ENCODE data around the gene FAM98C.
"Not testable (repeated sequence)": the region's sequence is repeated elsewhere in the genome, so short reads cannot be mapped to it uniquely, and the experiment has no call there.

Gene FAM98C

DNA sequence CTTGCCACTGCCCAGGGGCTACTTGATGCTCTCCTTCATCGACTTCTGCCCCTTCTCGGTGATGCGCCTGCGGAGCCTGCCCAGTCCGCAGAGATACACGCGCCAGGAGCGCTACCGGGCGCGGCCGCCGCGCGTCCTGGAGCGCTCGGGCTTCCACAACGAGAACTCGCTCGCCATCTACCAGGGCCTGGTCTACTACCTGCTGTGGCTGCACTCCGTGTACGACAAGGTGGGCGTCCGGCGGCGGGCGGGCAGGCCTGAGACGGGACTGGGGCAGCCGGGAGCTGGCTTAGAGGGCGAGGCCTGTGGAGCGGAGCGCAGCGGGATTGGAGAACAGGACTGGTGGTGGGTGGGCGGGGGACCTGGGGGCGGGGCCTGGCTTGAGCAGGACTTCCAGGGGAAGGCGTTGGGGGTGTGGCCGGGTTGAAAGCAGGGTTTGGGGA is 41.2 kb upstream of the FAM98C start:
- H3K9ac ChIP-seq (ENCODE audit: low read depth, low read length), result no peak overlapping the region
- DNase-seq, result no peak

DNA sequence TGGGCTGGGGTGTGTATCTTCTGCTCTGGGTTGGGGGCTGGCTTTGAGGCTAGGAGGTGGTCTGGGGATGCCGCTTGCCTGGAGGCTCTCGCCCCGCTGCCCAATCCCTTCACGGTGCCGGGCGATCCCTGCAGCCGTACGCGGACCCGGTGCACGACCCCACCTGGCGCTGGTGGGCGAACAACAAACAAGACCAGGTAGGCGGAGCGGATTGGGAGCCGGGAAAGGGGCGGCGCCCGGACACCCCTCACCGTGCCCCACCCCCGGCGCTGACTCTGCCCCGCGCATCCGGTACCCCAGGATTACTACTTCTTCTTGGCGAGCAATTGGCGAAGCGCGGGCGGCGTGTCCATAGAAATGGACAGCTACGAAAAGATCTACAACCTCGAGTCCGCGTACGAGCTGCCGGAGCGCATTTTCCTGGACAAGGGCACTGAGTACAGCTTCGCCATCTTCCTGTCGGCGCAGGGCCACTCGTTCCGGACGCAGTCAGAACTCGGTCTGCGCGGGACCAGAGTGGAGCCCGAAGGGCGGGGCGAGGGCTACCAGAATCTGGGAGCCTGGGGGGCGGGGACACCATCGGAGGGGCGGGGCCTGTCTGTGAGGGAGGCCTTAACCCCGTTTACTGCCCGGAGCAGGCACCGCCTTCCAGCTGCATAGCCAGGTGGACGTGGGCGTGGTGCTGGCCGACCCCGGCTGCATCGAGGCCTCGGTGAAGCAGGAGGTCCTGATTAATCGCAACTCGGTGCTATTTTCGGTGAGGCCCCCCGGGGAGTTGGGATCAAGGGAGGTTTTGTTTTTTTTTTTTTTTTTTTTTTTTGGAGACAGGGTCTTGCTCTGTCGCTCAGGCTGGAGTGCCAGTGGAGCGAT is 40.6 kb upstream of the FAM98C start:
- no peak overlapping the region for H3K27ac ChIP-seq (ENCODE audit: low read length)
- H3K4me2 ChIP-seq (ENCODE audit: insufficient read depth, low read length), result no peak overlapping the region
- H3K4me1 ChIP-seq (ENCODE audit: insufficient read depth, low read length), result no peaks in the 10 kb centered on the region
- H3K9me3 ChIP-seq (ENCODE audit: insufficient read depth, low read length, severe bottlenecking), result peaks cover 4% of the 10 kb centered on the region
- ATAC-seq (ENCODE audit: insufficient read depth, low read depth) (no peak), DNase-seq (no peak)
- TF ChIP-seq, protein P1, sequence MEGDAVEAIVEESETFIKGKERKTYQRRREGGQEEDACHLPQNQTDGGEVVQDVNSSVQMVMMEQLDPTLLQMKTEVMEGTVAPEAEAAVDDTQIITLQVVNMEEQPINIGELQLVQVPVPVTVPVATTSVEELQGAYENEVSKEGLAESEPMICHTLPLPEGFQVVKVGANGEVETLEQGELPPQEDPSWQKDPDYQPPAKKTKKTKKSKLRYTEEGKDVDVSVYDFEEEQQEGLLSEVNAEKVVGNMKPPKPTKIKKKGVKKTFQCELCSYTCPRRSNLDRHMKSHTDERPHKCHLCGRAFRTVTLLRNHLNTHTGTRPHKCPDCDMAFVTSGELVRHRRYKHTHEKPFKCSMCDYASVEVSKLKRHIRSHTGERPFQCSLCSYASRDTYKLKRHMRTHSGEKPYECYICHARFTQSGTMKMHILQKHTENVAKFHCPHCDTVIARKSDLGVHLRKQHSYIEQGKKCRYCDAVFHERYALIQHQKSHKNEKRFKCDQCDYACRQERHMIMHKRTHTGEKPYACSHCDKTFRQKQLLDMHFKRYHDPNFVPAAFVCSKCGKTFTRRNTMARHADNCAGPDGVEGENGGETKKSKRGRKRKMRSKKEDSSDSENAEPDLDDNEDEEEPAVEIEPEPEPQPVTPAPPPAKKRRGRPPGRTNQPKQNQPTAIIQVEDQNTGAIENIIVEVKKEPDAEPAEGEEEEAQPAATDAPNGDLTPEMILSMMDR (IDR thresholded peaks at IDR 0.05; ENCODE audit: borderline replicate concordance, extremely low read depth, low read length, poor library complexity, severe bottlenecking), result no peak
- H2AFZ ChIP-seq (ENCODE audit: low read depth, low read length), result no peak overlapping the region
- no peak overlapping the region for H3K9ac ChIP-seq (ENCODE audit: low read depth, low read length)
- no peaks in the 10 kb centered on the region for H3K79me2 ChIP-seq (ENCODE audit: insufficient read depth, low read length)
- H4K20me1 ChIP-seq (ENCODE audit: insufficient read depth, low read length), result no peaks in the 10 kb centered on the region; the same call in 1 of the 2 replicates
- H3K4me3 ChIP-seq (ENCODE audit: low read depth in 1 of 2, low read length in 2 of 2), result no peak overlapping the region
- H3K36me3 ChIP-seq (ENCODE audit: insufficient read depth, low read length), result no peaks in the 10 kb centered on the region
- peaks cover 4% of the 10 kb centered on the region for H3K27me3 ChIP-seq (ENCODE audit: insufficient read depth, low read length, poor library complexity)

More for the DNA sequence above, 41.2 kb upstream of the FAM98C start:
- Histone ChIP-seq H3K79me2 (ENCODE audit: insufficient read depth, low read length) (no peaks in the 10 kb centered on the region), H4K20me1 (ENCODE audit: insufficient read depth, low read length) (no peaks in the 10 kb centered on the region; the same call in 1 of the 2 replicates), H3K4me1 (ENCODE audit: insufficient read depth, low read length) (no peaks in the 10 kb centered on the region), H3K4me3 (ENCODE audit: low read depth in 1 of 2, low read length in 2 of 2) (no peak overlapping the region), H3K9me3 (ENCODE audit: insufficient read depth, low read length, severe bottlenecking) (peaks cover 4% of the 10 kb centered on the region), H3K4me2 (ENCODE audit: insufficient read depth, low read length) (no peak overlapping the region), H3K27ac (ENCODE audit: low read length) (no peak overlapping the region), H3K27me3 (ENCODE audit: insufficient read depth, low read length, poor library complexity) (peaks cover 4% of the 10 kb centered on the region), H3K36me3 (ENCODE audit: insufficient read depth, low read length) (no peaks in the 10 kb centered on the region), H2AFZ (ENCODE audit: low read depth, low read length) (no peak overlapping the region)
- ATAC-seq (ENCODE audit: insufficient read depth, low read depth), result no peak
- TF ChIP-seq, protein P1 (IDR thresholded peaks at IDR 0.05; ENCODE audit: borderline replicate concordance, extremely low read depth, low read length, poor library complexity, severe bottlenecking), result no peak
- TF ChIP-seq EZH2 (IDR thresholded peaks at IDR 0.05; ENCODE audit: borderline replicate concordance, low read depth, low read length, severe bottlenecking), result no peak

DNA sequence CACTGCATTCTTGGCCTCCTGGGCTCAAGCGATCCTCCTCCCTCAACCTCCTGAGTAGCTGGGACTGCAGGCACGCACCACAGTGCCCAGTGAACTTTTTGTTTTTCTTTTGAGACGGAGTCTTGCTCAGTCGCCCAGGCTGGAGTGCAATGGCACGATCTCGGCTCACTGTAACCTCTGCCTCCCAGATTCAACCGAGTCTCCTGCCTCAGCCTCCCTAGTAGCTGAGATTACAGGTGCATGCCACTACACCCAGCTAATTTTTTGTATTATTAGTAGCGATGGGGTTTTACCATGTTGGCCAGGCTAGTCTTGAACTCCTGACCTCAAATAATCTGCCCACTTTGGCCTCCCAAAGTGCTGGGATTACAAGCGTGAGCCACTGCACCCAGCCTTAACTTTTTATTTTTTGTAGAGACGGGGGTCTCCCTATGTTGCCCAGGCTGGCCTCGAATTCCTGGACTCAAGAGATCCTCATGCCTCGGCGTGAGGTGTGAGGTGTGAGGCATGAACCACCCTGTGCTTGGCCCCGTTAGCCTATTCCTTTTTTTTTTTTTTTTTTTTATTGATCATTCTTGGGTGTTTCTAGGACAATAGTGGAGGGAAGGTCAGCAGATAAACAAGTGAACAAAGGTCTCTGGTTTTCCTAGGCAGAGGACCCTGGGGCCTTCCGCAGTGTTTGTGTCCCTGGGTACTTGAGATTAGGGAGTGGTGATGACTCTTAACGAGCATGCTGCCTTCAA is 39.8 kb upstream of the FAM98C start:
- not testable (repeated sequence) for H3K36me3 ChIP-seq (ENCODE audit: insufficient read depth, low read length); H4K20me1 ChIP-seq (ENCODE audit: insufficient read depth, low read length); H3K4me3 ChIP-seq (ENCODE audit: low read depth in 1 of 2, low read length in 2 of 2); H2AFZ ChIP-seq (ENCODE audit: low read depth, low read length); H3K79me2 ChIP-seq (ENCODE audit: insufficient read depth, low read length); H3K4me2 ChIP-seq (ENCODE audit: insufficient read depth, low read length); H3K27ac ChIP-seq (ENCODE audit: low read length); DNase-seq; H3K9me3 ChIP-seq (ENCODE audit: insufficient read depth, low read length, severe bottlenecking); H3K27me3 ChIP-seq (ENCODE audit: insufficient read depth, low read length, poor library complexity); H3K9ac ChIP-seq (ENCODE audit: low read depth, low read length); ATAC-seq (ENCODE audit: insufficient read depth, low read depth); H3K4me1 ChIP-seq (ENCODE audit: insufficient read depth, low read length)

DNA sequence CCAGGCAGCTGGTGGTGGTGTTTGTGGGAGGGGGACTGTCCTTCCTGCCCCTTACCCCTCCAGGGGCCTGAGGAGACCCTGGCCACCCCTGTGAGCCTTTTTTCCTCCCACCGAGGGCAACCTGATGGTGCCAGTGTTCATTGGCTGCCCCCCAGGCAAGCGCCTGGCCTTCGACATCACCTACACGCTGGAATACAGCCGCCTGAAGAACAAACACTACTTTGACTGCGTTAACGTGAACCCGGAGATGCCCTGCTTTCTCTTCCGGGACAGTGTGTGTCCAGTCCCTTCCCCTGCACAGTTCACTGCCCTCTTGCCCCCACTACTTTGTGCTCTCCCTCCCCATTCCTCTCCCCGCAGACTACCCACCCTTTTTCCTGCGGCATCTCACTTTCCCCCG is 35.9 kb upstream of the FAM98C start:
- Histone ChIP-seq H3K79me2 (ENCODE audit: insufficient read depth, low read length) (no peaks in the 10 kb centered on the region), H3K4me3 (ENCODE audit: low read depth in 1 of 2, low read length in 2 of 2) (no peak overlapping the region), H3K4me1 (ENCODE audit: insufficient read depth, low read length) (no peaks in the 10 kb centered on the region), H3K9ac (ENCODE audit: low read depth, low read length) (no peak overlapping the region), H3K36me3 (ENCODE audit: insufficient read depth, low read length) (no peaks in the 10 kb centered on the region), H3K4me2 (ENCODE audit: insufficient read depth, low read length) (no peak overlapping the region), H3K9me3 (ENCODE audit: insufficient read depth, low read length, severe bottlenecking) (peaks cover 4% of the 10 kb centered on the region), H3K27ac (ENCODE audit: low read length) (no peak overlapping the region), H4K20me1 (ENCODE audit: insufficient read depth, low read length) (no peaks in the 10 kb centered on the region; the same call in 1 of the 2 replicates), H2AFZ (ENCODE audit: low read depth, low read length) (no peak overlapping the region), H3K27me3 (ENCODE audit: insufficient read depth, low read length, poor library complexity) (no peaks in the 10 kb centered on the region)
- DNase-seq (no peak), ATAC-seq (ENCODE audit: insufficient read depth, low read depth) (no peak)
- TF ChIP-seq, protein P1 (IDR thresholded peaks at IDR 0.05; ENCODE audit: borderline replicate concordance, extremely low read depth, low read length, poor library complexity, severe bottlenecking), result no peak
- TF ChIP-seq EZH2 (IDR thresholded peaks at IDR 0.05; ENCODE audit: borderline replicate concordance, low read depth, low read length, severe bottlenecking), result no peak
